Activated CD4-positive, alpha-beta T cell treated with anti-CD3 and anti-CD28 coated beads, Interleukin-2, amount 10 ng/mL, durations not matched to agents 24 days and 14 days (primary cell): ENCODE results near the gene HSDL2. TPM values are rescaled to one million over a fixed set of nuclear protein-coding genes. Genes with fewer than 3 reads are reported as not detected.

Experiments
- DNase-seq: peaks from one replicate; pipeline ENCODE4 v3.0.0; 2022
- H3K27ac Mint-ChIP-seq: one replicate; pipeline ENCODE4 v1.8.0; 2022; ENCODE audit warnings: mild to moderate bottlenecking, mixed read lengths
- H3K27me3 Mint-ChIP-seq: one replicate; pipeline ENCODE4 v1.8.0; 2022; ENCODE audit warnings: mixed read lengths
- H3K36me3 Mint-ChIP-seq: one replicate; pipeline ENCODE4 v1.8.0; 2022; ENCODE audit warnings: low read depth, mild to moderate bottlenecking, mixed read lengths
- H3K4me1 Mint-ChIP-seq: one replicate; pipeline ENCODE4 v1.8.0; 2021; ENCODE audit warnings: mixed read lengths
- H3K4me3 Mint-ChIP-seq: one replicate; pipeline ENCODE4 v1.8.0; 2022; ENCODE audit warnings: mild to moderate bottlenecking, moderate library complexity, mixed read lengths
- H3K9me3 Mint-ChIP-seq: one replicate; pipeline ENCODE4 v1.8.0; 2021; ENCODE audit warnings: mixed read lengths
- intact Hi-C: fragments of 100-400 bp; cut with micrococcal nuclease; formaldehyde crosslinking; loops from one replicate; pipeline ENCODE4 v1.15.1; 2023
- total RNA-seq: library from RNA; stranded (reverse); gene quantifications from 2 replicates; pipeline ENCODE4 v1.2.3, GENCODE V29; 2022

HSDL2 gene
- total RNA-seq, 1 donor from 2014 or later = 14.1 TPM

DNA sequence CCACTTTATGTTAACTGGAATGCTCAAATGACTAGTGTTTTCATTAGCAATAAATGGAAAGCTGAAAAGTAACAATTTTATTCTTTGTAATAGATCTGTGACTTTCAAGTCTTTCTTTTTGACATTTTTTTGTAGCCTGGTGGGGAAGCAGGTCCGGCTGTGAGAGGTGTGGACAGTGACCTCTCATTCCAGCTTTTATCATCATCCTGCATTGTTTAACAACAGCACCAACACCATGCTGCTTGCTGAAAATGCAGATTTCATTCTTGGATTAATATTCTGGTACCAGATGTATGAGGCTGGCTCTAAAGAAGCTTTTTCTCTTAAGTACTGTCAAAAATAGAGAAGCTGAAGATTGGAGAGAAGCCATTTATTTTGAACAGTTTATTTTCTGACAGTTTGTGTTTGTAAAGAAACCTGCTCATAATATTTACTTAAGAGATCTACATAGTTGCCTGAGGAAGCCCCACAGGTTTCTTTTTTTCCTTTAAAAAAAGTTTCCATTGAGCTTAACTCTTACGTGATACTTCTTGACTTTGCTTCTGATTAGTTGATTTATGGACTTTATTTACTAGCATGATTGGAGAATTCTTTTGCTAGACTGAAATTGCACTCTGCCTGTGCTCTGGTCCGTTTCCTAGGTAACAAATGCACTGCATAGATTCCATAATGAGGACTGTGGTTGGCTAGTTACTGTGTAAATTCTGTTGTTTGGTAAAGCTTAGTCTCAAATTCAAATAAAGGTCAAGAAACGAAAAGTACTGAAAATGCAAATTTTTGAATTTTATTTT lies 110.2 kb downstream of the HSDL2 start:
- H3K4me3 Mint-ChIP-seq = no peak overlapping the region
- intact Hi-C loops = loop anchor here (10.0 kb wide), 2 partner anchors 665 to 735 kb away; partner anchors contain the start of genes FKBP15, SLC31A1 and SLC31A2
- H3K36me3 Mint-ChIP-seq = peaks cover 31% of the 10 kb centered on the region
- no peak for DNase-seq
- H3K4me1 Mint-ChIP-seq = peaks cover 26% of the 10 kb centered on the region
- peaks cover 3% of the 10 kb centered on the region for H3K27me3 Mint-ChIP-seq
- H3K27ac Mint-ChIP-seq = no peak overlapping the region
- H3K9me3 Mint-ChIP-seq = peaks cover 24% of the 10 kb centered on the region

DNA sequence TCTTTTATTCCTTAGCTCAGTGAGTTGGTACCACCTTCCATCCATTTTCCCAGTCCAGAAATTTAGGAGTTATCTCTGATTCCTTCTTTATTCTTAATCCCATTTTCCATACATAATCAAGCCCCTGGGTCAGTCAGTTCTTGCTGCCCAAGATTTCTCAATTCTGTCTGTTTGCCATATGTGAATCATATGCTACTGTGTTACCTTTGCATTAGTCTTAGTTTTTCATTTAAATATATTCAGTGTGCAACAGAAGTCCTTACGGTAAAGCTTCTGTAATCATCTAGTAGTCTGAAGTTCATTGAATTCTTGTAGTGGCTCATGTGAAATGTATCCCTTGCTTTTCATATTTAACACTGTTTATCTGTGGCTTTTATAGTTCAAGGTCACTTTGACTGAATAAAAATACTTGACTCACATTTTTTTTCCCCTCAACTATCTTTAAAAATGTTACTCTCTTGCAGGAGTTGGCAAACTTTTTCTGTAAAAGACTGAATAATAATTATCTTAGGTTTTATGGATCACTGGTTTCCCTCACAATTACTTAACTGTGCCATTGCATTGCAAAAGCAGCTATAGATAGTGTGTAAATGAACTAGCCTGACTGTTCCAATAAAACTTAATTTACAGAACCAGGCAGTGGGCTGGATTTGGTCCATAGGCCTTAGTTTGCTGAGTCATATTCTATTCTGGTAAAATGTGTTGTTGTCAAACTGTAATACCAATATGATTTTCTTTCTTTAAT lies 113.7 kb downstream of the HSDL2 start:
- H3K4me1 Mint-ChIP-seq = peaks cover 8% of the 10 kb centered on the region
- H3K4me3 Mint-ChIP-seq = no peak overlapping the region
- peaks cover 38% of the 10 kb centered on the region for H3K36me3 Mint-ChIP-seq
- intact Hi-C loops = no loop called here
- DNase-seq = no peak
- H3K9me3 Mint-ChIP-seq = peaks cover 32% of the 10 kb centered on the region
- H3K27me3 Mint-ChIP-seq = no peaks in the 10 kb centered on the region
- H3K27ac Mint-ChIP-seq = no peak overlapping the region

DNA sequence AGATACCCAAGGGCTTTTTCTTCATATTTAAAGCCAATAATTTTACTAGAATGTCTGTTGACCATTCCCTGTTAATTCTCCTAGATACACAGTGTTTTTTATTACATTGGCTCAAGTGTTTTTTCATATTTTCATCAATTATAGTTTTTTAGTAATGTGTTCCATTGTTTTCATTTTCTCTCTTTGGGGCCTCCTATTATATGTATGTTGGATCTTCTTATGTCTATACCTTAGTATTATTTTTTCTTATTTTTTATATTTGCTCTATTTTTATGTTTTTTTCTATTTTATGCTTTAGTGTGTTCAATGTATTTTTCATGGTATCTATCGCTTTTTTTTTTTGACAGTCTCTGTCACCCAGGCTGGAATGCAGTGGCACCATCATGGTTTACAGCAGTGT lies 114.2 kb downstream of the HSDL2 start:
- DNase-seq = no peak
- Mint-ChIP-seq H3K9me3 (peaks cover 38% of the 10 kb centered on the region), H3K36me3 (peaks cover 38% of the 10 kb centered on the region), H3K4me1 (peaks cover 7% of the 10 kb centered on the region), H3K27ac (no peak overlapping the region), H3K27me3 (no peaks in the 10 kb centered on the region), H3K4me3 (no peak overlapping the region)
- intact Hi-C loops = no loop called here

DNA sequence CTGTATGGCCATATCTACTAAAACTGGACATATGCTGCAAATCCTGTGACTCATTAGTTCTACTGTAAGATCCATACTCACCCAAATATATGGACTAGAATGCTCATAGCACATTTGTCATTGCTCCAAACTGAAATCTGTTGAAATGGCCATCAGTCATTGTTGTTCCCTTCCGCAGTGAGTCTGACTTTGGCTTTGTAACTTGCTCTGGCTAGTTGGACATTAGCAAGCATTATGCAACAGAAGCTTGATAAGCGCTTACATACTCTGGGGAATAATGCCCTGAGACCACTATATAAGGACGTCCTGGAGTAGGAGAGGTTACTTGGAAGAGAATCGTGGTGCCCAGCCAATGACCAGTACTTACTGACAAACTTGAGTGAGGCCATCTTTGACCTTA lies 115.7 kb downstream of the HSDL2 start:
- Mint-ChIP-seq H3K27me3 (no peaks in the 10 kb centered on the region), H3K9me3 (peaks cover 38% of the 10 kb centered on the region), H3K4me3 (no peak overlapping the region), H3K27ac (no peak overlapping the region), H3K36me3 (peaks cover 38% of the 10 kb centered on the region), H3K4me1 (peaks cover 3% of the 10 kb centered on the region)
- intact Hi-C loops = no loop called here
- no peak for DNase-seq

DNA sequence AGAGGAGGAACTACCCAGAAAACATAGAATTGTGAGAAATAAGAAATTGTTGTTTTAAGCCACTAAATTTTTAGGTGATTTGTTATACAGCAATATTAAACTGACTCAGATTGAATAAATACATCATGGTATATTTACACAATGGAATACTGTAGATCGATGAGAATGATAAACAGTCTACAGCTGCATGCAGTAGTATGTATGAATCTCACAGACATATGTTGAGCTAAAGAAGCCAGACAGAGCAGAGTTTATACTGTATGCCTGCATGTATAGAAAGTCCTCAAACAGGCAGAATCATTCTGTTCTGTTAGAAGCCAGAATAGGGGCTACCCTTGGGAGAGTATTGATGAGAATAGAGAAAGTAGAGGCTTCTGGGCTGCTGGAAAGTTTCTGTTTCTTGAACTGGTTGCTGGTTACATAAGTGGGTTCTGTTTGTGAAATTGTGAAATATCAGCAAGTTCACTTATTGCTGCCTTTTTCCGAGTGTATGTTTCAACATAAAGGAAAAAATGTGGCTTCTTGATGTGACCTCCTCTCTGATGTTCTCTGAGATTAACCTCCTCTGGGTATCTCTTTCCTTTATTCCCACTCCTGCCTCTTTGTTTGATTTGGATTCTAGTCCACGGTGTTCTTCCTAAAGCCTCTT lies 116.3 kb downstream of the HSDL2 start:
- Mint-ChIP-seq H3K4me3 (no peak overlapping the region), H3K36me3 (peaks cover 37% of the 10 kb centered on the region), H3K27ac (no peak overlapping the region), H3K27me3 (no peaks in the 10 kb centered on the region), H3K9me3 (peaks cover 38% of the 10 kb centered on the region), H3K4me1 (peaks cover 3% of the 10 kb centered on the region)
- DNase-seq = no peak
- intact Hi-C loops = no loop called here

DNA sequence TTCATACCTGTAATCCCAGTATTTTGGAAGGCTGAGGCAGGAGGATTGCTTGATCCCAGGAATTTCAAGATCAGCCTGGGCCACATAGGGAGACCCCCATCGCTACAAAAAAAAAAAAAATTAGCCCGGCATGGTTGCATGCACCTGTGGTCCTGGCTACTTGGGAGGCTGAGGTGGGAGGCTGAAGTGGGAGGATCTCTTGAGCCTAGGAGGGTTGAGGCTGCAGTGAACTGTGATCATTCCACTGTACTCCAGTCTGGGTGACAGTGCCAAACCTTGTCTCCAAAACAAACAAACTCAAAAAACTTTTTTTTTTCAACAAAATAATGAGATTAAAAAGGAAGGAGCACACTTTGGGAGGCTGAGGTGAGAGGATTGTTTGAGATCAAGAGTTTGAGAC lies 120.9 kb downstream of the HSDL2 start:
- Mint-ChIP-seq H3K4me3 (no peak overlapping the region), H3K36me3 (peaks cover 2% of the 10 kb centered on the region), H3K27ac (no peak overlapping the region), H3K9me3 (peaks cover 6% of the 10 kb centered on the region), H3K4me1 (peaks cover 3% of the 10 kb centered on the region), H3K27me3 (no peaks in the 10 kb centered on the region)
- intact Hi-C loops = no loop called here
- no peak for DNase-seq

DNA sequence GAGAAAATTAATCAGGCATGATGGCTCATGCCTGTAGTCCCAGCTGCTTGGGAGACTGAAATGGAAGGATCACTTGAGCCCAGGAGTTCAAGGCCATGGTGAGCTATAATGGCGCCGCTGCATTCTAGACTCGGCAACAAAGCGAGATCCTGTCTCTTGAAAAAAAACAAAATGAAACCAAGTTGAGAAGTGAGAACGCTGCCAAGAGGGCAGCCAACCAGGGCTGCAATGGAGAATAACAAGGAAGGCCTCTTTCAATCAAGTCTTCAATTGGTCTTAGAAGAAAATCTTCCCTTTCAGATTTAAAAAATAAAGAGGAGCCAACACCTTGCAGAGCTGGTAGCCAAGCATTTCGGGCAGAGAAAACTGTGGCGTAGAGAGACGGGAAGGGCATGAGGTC lies 121.4 kb downstream of the HSDL2 start:
- Mint-ChIP-seq H3K4me3 (no peak overlapping the region), H3K36me3 (no peaks in the 10 kb centered on the region), H3K4me1 (peaks cover 3% of the 10 kb centered on the region), H3K27ac (no peak overlapping the region), H3K9me3 (peaks cover 6% of the 10 kb centered on the region), H3K27me3 (no peaks in the 10 kb centered on the region)
- DNase-seq = no peak
- intact Hi-C loops = no loop called here

DNA sequence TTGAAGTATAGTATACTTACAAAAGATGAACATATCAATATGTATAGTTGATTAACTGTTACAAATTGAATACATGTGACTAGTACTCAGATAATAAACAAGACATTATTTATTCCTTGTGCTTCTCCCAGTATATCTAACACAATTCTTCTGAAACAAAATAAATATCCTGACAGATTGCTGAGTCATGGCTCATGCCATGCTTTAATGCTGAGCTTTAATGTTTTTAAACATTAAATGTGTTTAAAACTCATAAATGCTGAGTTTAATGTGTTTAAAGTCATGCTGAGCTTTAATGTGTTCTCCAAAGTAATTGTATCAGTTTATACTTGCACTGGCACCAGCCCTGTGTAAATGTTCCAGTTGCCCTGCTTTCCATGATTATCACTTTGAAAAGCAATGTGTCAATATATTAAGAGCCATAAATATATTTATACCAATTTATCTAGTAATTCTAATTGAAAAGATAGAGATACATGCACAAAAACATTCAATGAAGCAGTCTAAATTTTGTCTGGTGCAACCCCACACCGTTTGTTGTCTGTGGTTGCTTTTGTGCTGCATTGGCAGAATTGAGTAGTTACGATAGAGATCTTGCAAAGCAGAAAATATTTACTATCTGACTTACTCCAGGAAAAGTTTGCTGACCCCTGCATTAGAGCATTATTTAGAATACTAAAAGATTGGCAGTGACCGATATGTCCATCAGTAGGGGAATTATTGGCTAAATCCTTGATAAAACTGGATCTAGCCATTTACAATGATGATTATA lies 122.5 kb downstream of the HSDL2 start:
- Mint-ChIP-seq H3K9me3 (peaks cover 6% of the 10 kb centered on the region), H3K27me3 (no peaks in the 10 kb centered on the region), H3K27ac (no peak overlapping the region), H3K4me3 (no peak overlapping the region), H3K4me1 (no peaks in the 10 kb centered on the region), H3K36me3 (no peaks in the 10 kb centered on the region)
- no peak for DNase-seq
- intact Hi-C loops = no loop called here

DNA sequence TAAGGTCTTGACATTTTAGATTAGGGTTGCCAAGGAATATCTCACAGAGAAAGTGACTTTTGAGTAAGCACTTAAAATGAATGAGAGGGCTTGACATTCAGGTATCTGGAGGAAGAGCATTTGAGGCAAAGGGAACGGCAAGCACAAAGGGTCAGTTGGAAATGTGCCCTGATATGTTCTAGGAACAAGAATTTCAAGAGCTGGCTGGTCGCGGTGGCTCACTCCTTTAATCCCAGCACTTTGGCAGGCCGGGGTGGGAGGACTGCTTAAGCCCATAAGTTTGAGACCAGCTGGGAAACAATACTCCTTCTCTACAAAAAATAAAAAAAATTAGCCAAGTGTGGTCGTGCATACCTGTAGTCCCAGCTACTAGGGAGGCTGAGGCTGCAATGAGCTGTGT lies 123.3 kb downstream of the HSDL2 start:
- Mint-ChIP-seq H3K27ac (no peak overlapping the region), H3K4me1 (no peaks in the 10 kb centered on the region), H3K9me3 (peaks cover 6% of the 10 kb centered on the region), H3K27me3 (no peaks in the 10 kb centered on the region), H3K36me3 (no peaks in the 10 kb centered on the region), H3K4me3 (no peak overlapping the region)
- intact Hi-C loops = no loop called here
- no peak for DNase-seq

DNA sequence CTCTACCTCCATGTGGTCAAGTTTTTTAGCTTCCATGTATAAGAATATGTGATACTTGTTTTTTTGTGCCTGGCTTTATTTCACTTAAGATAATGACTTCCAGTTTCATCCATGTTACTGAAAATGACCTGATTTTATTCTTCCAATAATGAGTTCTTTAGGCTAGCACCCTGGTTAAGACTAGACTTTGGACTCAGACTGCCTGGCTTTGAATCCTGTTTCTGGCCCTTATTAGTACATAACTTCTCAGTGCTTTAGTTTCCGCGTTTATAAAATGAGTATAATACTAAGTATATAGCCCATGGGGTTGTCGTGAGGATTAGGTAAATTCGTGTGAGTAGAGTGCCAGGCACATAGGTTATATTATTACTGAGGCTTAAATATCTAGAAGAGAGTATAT lies 125.2 kb downstream of the HSDL2 start:
- Mint-ChIP-seq H3K4me3 (no peak overlapping the region), H3K27me3 (no peaks in the 10 kb centered on the region), H3K36me3 (no peaks in the 10 kb centered on the region), H3K27ac (no peak overlapping the region), H3K4me1 (no peaks in the 10 kb centered on the region), H3K9me3 (no peaks in the 10 kb centered on the region)
- intact Hi-C loops = no loop called here
- DNase-seq = no peak

DNA sequence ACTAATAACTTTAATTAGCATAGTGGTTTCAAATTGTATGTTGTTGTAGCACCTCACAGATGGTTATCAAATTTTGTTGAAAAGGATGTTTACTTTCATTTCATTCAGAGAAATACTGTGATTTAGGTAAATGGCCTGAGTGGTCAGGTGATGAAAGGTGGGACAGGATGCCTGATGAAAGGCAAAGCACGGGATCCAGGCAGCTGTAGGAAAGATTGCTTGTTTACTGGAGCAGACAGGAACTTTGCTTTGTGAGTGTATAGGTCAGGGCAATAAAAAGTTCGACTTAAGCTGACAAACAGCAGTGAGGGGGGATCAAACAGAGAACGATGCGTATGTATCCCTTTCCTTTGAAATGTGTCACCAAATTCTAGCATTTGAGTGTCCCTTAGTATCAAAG lies 125.7 kb downstream of the HSDL2 start:
- Mint-ChIP-seq H3K27me3 (no peaks in the 10 kb centered on the region), H3K36me3 (no peaks in the 10 kb centered on the region), H3K4me1 (no peaks in the 10 kb centered on the region), H3K9me3 (no peaks in the 10 kb centered on the region), H3K27ac (no peak overlapping the region), H3K4me3 (no peak overlapping the region)
- DNase-seq = no peak
- intact Hi-C loops = no loop called here

DNA sequence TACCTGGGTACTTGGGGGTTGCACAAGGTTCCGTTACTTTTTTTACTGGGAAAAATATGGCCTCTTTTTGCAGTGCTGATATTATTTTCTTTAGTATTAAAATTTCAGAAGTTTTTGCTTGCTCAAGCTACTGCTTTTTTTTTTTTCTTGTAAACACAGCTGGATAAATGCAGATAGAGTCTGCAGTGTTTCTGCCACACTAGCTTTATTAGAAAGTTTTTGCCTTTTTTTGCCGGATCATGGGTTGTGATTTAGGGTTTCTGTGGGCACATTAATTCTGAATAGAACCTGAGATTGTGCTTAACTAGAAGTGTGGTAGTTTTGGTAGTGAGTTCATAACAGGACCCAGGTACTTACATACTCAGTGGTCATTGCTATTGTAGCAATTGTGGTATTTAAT lies 126.7 kb downstream of the HSDL2 start:
- no peaks in the 10 kb centered on the region for H3K36me3 Mint-ChIP-seq
- H3K9me3 Mint-ChIP-seq = no peaks in the 10 kb centered on the region
- no peaks in the 10 kb centered on the region for H3K4me1 Mint-ChIP-seq
- H3K4me3 Mint-ChIP-seq = no peak overlapping the region
- no peak overlapping the region for H3K27ac Mint-ChIP-seq
- no peaks in the 10 kb centered on the region for H3K27me3 Mint-ChIP-seq
- intact Hi-C loops = no loop called here
- no peak for DNase-seq

DNA sequence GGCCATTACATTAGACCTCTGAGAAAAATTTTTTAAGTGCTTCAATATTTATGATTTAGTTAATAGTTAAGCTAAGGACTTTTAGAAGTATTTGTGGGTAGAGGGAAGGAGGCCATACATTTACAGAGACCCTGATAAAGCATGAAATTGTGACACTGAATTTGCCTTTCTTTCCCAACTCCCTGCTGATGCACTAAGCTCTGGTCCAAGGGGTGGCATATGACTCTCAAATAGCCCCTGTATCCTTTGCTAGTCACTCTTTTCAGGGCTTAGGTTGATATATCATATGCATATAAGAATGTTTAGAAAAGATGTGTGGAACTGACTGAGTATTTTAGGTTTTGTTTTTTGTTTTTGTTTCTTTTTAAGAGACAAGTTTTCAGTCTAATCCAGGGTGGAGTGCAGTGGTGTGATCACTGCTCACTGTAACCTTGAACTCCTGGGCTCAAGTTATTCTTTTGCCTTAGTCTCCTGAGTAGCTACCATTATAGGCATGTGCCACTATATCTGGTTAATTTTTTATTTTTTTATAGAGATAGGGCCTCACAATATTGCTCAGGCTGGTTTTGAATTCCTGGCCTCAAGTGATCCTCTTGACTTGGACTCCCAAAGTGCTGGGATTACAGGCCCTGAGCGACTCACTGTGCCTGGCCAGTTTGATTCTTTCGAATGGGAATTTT lies 127.2 kb downstream of the HSDL2 start:
- H3K36me3 Mint-ChIP-seq = no peaks in the 10 kb centered on the region
- no peaks in the 10 kb centered on the region for H3K9me3 Mint-ChIP-seq
- H3K4me1 Mint-ChIP-seq = no peaks in the 10 kb centered on the region
- intact Hi-C loops = no loop called here
- H3K27ac Mint-ChIP-seq = no peak overlapping the region
- no peak for DNase-seq
- H3K27me3 Mint-ChIP-seq = no peaks in the 10 kb centered on the region
- no peak overlapping the region for H3K4me3 Mint-ChIP-seq
